Left renal cortex interstitium (tissue), 4 donors: ENCODE measurements around the gene RASA4. TPM values are rescaled to one million over a fixed set of nuclear protein-coding genes. Genes with fewer than 3 reads are reported as not detected.
"Not testable (repeated sequence)": the region's sequence is repeated elsewhere in the genome, so short reads cannot be mapped to it uniquely, and the experiment has no call there.

Source experiments
- DNase-seq, 4 donors: peaks; one replicate each; pipeline ENCODE4 v3.0.0-alpha.2; 2013; ENCODE audit warnings: low read depth in 4 of 4, low spot score in 2 of 4, missing footprints in 1 of 4
- polyA plus RNA-seq, 4 donors: library from polyadenylated mRNA; unstranded; fragments of 120-200 nt; gene quantifications; one replicate each; pipeline ENCODE4 v1.2.1, GENCODE V29; 2013; ENCODE audit not compliant: insufficient read length in 4 of 4

RASA4 gene
- polyA plus RNA-seq, 4 donors = 21.3 to 69.9 (median 49.1) TPM

- DNase-seq = not testable (repeated sequence)
These were observed 6.8 kb downstream of the RASA4 start for GRCh38 chr7:102609734-102610133.

GRCh38 chr7:102606848-102607247, 9.7 kb downstream of the RASA4 start:
- not testable (repeated sequence) for DNase-seq

- DNase-seq = not testable (repeated sequence)
These were observed 12.0 kb downstream of the RASA4 start for GRCh38 chr7:102604431-102605145.

- DNase-seq = not testable (repeated sequence)
These were observed 14.2 kb downstream of the RASA4 start for GRCh38 chr7:102602317-102602716.

DNA sequence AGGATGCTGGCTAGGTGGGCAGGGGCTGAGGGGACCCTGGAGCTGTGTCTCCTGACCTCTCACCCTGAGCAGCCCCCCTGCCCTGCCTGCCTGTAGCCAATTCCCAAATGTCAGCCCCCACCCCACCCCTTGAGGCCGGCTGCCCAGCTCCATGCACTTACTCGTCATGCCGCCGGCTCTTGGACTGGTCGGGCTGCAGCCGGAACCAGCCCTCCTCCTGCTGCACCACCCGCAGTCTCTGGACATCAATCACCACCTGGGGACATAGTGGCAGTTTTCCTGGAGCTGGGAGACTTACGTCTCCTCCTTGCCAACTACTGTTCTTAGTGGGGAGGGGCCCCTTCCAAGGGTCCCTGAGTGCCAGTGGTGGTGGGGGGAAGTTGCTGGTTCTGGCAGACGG, 16.9 kb downstream of the RASA4 start:
- not testable (repeated sequence) for DNase-seq

DNA sequence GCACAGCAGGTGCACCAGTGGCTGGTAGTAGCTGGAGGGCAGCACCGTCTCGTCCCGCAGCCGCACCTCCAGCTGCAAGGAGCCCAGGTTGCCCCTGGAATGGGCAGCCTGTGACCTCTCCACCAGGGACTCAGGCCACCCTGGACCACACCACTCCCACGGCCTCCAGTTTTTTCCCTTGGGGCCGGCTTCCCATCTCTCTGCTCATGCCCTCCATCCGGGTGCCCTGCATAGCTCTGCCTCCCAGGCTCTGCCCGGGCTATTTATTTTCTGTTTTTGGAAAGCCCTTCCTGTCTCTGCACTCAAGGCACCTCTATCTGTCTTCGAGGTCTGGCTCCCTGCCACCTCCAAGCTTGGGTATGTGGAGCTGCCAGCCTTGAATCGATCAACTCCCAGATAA, 20.5 kb downstream of the RASA4 start:
- DNase-seq = not testable (repeated sequence)

- not testable (repeated sequence) for DNase-seq
These were observed 22.8 kb downstream of the RASA4 start for GRCh38 chr7:102593637-102594334.

GRCh38 chr7:102592477-102593019, 24.0 kb downstream of the RASA4 start:
- DNase-seq = not testable (repeated sequence)

DNA sequence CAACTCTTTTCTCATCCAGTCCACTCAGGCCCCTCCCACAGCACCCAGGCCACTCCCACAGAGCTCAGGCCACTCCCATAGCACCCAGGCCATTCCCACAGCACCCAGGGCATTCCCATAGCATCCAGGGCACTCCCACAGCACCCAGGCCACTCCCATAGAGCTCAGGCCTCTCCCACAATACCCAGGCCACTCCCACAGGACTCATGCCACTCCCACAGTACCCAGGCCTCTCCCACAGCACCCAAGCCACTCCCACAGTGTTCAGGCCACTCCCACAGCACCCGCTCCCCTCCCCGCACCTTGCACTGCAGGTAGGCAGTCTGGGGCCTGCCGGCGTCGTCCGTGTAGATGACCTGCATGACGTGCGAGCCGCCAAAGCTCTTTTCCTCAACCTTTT, 26.7 kb downstream of the RASA4 start:
- not testable (repeated sequence) for DNase-seq

DNA sequence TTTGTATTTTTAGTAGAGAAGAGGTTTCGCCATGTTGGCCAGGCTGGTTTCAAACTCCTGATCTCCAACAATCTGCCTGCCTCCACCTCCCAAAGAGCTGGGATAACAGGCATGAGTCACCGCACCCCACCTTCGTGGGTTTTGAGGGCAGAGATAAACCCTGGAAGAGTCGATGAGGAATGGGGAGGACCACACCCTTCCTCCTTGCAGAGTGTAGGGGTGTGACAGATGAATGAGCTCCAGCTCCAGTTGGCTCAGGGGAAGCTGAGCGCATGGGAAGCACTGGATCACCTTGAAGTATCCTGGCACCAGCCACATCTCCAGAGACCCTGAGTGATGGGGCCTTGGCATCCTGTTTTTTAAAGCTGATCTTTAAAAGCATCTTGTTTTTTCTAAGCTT, 33.1 kb downstream of the RASA4 start:
- DNase-seq = not testable (repeated sequence)

DNA sequence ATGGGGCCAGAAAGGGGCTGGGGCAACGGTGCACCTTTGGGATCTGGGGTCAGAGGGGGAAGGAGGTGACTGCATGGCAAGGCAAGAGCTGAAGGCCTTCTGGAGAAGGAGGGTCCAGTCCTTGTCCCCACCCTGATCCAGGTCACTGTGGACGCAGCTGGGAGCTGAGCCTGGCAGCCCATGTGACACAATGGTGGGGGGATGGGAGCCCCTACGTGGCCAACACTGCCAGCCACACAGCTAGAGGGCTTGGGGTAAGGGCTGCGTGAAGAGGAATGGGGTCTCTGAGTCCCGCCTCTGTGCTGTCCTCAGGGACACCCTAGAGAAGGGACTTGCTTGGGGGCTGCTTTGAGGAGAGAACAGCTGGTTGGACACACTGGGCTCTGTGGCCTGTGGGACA, 34.8 kb downstream of the RASA4 start:
- not testable (repeated sequence) for DNase-seq

DNA sequence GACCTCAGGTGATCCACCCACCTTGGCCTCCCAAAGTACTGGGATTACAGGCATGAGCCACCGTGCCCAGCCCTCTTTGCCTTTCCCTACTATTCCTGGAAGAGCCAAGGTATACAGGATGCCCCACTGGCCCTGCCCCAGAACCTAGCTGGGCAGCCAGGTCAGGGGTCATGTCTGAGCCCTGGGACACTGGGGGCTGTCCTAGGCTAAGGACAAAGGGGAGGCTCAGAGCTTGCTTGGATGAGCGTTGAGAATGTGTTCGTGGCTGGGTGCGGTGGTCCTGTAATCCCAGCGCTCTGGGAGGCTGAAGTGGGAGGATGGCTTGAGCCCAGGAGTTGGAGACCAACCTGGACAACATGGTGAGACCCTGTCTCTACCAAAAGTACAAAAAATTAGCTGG, 38.1 kb downstream of the RASA4 start:
- not testable (repeated sequence) for DNase-seq

- DNase-seq = not testable (repeated sequence)
These were observed 39.0 kb downstream of the RASA4 start for GRCh38 chr7:102577315-102578240.

DNA sequence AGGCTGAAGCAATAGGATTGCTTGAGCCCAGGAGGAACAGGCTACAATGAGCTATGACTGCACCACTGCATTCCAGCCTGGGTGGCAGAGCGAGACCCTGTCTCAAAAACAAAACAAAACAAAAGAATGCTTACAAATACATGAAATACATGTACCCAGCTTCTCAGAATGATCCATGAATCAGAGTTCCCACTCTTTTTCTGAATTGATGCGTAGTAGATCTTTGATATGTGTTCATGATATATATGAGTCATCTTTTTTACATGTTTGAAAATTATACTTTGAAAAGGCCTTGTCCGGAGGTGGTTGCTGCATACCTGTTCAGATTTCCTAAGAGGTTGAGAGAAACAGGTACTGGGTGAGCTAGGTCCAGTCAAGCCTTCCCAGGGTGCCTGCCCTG, 40.2 kb downstream of the RASA4 start:
- not testable (repeated sequence) for DNase-seq

GRCh38 chr7:102574607-102575006, 41.9 kb downstream of the RASA4 start:
- not testable (repeated sequence) for DNase-seq

- DNase-seq = peak; percentile 54 to 86 (median 67)
These were observed 44.0 kb downstream of the RASA4 start, which contains the start of gene POLR2J3 for GRCh38 chr7:102572261-102573239. TSS of gene POLR2J3 (minus strand) at chr7:102572583. CDS start at chr7:102572521, 62 bp downstream.

GRCh38 chr7:102568620-102569019, 47.9 kb downstream of the RASA4 start:
- DNase-seq = not testable (repeated sequence)

GRCh38 chr7:102550808-102551422, 65.6 kb downstream of the RASA4 start, which contains the start of gene SPDYE2:
TSS of gene SPDYE2 (plus strand) at chr7:102551226. CDS start at chr7:102553256, 2,030 bp downstream.
- not testable (repeated sequence) for DNase-seq

- DNase-seq = not testable (repeated sequence)
These were observed 70.2 kb downstream of the RASA4 start for GRCh38 chr7:102546353-102546752.
